HG03457 (cell line): ENCODE data around the gene PLA2R1.

Experiments
- ATAC-seq: cut with Tn5 transposase; IDR thresholded peaks from one replicate; pipeline ENCODE4 v1.9.1; 2021; ENCODE audit warnings: moderate number of reproducible peaks; ENCODE audit not compliant: unreplicated experiment

PLA2R1 gene

GRCh38 chr2:159897720-159898119 is 164.7 kb downstream of the PLA2R1 start:
- ATAC-seq, result no peak

DNA sequence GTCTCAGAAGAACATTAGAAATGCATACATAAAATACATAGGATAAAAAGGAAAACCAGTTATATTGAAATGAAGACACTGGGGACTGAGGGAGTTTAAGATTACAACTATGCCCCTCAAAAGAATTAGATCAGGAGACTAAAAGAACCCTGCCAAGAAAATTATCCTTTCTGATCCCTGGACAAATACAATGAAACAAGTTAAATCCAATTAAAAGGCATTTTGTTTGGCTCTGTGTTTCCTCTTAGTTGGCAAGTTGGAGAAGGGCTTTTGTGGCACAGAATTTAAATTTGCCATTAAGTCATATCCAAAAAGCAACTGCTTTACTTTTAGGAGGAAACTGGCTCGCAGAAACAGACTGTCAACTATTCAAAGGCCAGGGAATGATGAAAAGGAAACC is 165.3 kb downstream of the PLA2R1 start:
- no peak for ATAC-seq

GRCh38 chr2:159895258-159896065 is 167.0 kb downstream of the PLA2R1 start:
- ATAC-seq, result peak; percentile 43

DNA sequence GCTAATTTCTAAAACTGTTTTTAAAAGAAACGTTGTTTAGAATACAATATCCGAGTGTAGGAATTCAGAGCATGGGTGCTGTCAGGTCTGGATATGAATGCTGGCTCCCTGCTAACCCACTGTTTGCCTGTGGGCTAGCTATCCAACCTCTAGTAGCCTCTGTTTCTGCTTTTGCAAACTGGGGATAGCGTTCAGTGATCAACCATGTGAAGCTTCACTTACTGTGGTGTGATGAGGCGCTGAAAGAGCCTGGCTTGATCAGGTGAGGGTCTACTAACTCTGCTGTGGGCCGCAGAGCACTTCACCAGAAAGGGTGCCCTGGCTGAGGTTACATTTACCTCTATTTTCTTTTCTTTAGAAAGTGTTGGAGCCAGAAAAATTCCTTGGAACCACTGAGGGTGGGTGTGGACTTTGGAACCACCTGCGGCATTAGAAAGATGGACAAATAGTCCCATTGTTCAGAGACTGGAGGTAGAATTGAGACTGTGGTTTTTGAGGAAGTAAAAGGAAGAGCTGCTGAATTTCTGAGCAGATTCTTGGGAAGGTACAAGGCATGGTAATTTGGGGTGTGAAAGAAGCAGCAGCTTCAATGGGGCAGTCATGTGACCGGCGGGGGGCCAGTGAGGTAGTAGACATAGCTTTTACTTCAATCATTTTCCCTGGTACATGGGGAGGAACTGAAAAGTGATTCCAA is 168.1 kb downstream of the PLA2R1 start:
- ATAC-seq, result no peak

- ATAC-seq, result no peak
Observed at GRCh38 chr2:159892990-159893810, 169.2 kb downstream of the PLA2R1 start.

GRCh38 chr2:159891917-159892730 is 170.3 kb downstream of the PLA2R1 start:
- ATAC-seq, result peak; percentile 24

DNA sequence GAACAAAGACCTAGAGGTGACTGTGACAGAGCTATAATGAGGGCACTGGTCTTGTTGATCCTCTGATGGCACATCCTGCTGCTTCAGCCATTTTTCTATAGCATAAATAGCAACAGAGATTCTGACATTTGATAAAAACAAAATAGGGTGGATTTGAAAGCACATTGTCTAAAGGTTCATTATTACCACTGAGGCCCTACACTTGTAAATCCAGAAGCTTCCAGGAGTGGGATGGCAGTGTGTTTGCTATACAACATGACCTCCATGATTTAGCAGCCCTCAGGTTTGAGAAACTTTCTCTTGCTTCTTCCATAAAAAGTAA is 171.2 kb downstream of the PLA2R1 start:
- no peak for ATAC-seq

DNA sequence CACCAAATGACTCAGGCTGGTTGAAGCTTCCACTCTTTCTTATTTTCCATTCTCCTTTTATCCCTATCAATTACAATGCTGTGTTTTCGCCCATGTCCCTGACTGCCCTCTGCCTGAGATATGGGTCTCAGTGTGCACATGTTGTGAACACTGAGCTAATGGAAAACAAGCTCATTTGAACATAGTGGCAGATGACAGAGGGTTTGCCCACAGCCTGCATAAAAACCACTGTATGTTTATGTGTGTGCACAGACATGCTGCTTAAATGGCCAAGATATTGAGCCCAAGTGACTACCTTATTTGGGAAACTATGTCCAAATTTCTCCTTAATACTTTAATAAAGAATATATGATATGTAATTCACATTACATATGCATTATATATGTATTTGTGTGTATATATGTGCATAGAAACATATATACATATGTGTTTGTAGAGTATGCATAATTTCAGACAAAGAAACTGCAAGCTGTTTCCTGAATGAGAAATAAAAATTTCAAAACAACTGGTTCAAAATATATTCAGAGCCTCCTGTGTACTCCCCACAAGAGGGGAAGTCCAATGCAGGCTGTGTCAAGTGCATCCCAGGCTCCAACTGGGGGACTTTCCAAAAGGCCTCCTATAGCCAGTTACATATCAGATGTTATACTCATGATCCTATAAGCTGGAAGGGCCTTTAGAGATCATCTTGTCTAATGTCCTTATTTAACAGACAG is 171.7 kb downstream of the PLA2R1 start:
- ATAC-seq, result peak; percentile 39

- no peak for ATAC-seq
Observed at GRCh38 chr2:159882130-159882745, 180.2 kb downstream of the PLA2R1 start.
